GM18505 (cell line): Measurements from ENCODE around the gene C11orf21.

Source experiments
- ATAC-seq: cut with Tn5 transposase; IDR thresholded peaks from one replicate; pipeline ENCODE4 v1.9.1; 2021; ENCODE audit not compliant: unreplicated experiment
- POLR2A ChIP-seq: IDR thresholded peaks from 4 replicates; pipeline ENCODE4 v1.6.1; 2011; ENCODE audit warnings: borderline replicate concordance; ENCODE audit not compliant: insufficient read depth, insufficient read length; ENCODE audit errors: extremely low read depth

C11orf21 gene

DNA sequence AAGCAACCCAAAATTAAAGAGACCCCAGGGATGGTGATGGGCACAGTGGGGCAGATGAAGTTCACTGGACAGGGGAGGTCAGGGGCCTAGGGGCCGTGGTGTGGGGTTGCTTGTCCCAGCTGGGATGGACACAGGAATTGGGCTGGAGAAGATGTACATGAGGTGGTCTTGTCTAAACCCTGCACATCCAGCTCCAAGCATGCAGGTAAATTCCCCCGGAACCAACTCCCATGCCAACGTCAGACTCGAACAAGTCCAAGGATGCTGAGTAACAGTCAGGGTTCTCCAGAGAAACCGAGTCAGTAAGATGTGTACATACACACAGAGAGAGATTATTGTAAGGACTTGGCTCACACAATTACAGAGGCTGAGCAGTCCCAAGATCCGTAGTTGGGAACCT lies 29.0 kb upstream of the C11orf21 start:
- no peak for ATAC-seq

DNA sequence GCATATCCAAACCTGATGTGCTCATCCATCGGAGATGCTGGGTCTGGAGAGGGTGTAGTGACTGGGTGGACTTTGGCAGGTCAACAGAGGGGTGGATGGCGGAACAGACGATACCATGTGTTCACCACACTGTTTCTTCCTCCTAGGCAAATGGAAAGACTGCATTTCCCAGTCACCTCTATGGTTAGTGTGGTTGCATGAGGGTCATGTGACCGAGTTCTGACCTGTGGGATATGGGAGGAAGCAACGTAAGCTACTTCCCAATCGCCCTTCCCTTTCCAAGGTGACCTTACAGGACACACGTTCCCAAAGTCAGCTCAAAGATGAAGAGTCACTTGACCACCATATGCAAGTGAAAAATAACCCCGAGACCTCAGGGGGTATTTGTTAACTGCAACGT lies 27.8 kb upstream of the C11orf21 start:
- no peak for ATAC-seq
- no peak for TF ChIP-seq POLR2A

More for the DNA sequence above, 29.0 kb upstream of the C11orf21 start:
- TF ChIP-seq POLR2A: no peak

DNA sequence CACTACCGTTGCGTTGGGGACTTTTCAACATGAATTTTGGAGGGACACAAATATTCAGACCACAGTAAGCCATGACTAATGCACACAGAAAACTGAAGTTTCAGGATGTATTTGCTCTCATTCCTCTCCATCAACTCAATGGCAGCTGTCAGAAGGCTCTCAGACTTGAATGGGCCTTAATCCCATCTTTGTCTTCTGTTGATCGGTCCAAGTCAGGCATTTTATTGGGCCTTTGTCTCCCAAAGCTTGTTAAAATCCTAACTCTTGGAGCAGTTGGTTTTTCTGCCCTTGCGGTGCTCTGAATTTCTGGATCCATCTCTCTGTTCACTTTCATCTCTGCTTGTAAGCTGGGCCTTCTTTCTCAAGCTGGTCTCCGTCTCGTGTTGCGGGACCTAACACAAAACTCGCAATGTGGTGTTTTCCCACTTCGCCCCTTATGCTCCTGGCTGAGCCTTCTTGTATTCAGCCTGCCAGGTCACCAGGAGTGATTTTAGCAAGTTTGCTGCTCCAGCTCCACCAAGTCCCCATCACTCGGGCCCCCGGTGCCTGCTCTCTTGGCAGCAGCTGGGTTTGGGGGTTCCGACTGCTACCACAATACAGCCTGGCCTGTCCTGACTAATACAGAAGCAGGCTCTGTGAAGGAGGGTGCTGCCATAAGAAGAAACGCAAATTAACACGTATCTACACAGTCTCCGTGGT lies 27.1 kb upstream of the C11orf21 start:
- TF ChIP-seq POLR2A: no peak
- no peak for ATAC-seq

DNA sequence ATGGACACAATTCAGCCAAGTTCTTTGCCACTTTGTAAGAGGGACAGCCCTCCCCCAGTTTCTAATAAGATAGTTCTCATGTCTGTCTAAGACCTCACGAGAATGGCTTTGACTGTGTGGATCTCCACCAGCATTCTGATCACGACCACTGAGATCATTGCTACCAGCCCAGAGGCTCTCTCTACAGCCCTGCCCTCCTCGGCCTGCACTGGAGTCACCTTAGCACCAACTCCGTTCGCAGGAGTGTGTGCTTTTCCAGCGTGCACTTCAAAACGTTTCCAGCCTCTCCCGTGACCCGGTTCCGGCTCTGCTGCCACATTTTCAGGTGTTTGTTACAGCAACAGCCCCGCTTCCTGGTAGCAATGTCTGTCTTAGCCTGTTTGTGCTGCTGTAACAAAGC lies 26.3 kb upstream of the C11orf21 start:
- no peak for ATAC-seq
- no peak for TF ChIP-seq POLR2A

DNA sequence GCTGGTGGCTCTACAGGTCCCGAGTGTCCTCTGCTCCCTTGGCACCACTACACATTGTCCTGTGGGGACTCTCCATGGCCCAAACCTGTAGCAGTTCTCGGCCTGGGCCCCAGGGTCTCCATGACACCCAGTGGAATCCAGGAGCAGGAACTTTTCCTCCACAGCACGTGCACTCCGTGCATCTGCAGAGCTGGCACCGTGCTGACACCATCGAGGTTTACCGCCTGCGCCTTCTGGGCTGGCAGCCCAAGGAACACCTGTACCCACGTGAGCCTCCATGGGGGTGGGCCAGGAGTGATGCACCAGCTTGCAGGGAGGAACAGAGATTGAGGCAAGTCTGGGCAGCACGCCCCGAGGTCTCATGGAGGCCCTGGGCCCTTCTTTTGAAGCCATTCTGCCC lies 25.3 kb upstream of the C11orf21 start:
- TF ChIP-seq POLR2A: no peak
- no peak for ATAC-seq

DNA sequence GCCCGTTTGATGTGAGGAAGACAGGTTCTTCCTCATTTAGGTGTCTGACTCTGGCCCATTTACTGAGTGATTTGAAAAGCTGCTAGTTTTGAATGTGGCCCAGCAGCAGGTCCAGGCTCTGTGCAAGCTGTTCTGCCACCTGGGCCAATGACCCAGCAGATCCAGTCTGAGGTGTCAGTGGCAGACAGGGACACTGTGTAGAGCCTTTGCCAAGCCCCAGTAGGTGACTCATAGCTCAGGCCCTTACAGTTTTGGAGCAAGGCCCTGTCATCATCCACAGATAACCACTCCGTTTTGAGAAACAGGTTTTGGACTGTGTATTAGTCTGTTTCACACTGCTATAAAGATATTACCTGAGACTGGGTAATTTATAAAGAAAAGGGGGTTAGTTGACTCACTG lies 24.0 kb upstream of the C11orf21 start:
- no peak for ATAC-seq
- TF ChIP-seq POLR2A: no peak

DNA sequence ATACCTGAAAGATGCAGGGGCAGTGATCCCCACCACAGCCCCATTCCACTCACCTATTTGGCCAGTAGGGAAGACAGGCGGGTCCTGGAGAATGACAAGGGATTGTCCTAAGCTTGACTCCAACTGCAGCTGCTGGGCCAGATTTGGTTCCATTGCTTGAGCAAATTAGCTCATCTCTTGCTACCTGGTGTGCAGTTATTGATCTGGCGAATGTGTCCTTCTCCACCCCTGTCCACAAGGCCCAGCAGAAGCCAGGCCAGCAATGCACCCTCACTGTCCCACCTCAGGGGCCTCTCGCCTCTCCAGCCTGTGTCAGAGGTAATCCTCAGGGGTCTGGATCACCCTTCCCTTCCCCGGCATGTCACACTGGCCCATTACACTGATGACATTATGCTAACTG lies 23.4 kb upstream of the C11orf21 start:
- TF ChIP-seq POLR2A: no peak
- no peak for ATAC-seq

DNA sequence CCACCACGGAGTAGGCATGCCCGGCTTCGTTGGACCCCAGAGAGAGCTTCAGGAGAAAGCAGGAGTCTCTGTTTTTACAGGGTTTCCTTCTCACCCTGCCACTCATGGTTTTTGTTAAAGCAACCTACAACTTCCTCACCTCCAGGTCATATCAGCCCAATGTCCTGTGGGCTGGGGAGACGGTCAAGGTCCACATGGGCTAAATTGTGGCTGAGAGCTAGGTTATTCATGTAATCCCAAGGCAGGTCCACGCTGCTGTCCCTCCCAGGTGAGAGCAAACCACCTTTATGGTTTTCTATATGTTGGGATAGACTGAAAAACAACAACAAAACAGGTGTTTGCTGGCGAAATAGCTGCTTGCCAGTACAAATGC lies 19.6 kb upstream of the C11orf21 start:
- no peak for TF ChIP-seq POLR2A
- no peak for ATAC-seq

DNA sequence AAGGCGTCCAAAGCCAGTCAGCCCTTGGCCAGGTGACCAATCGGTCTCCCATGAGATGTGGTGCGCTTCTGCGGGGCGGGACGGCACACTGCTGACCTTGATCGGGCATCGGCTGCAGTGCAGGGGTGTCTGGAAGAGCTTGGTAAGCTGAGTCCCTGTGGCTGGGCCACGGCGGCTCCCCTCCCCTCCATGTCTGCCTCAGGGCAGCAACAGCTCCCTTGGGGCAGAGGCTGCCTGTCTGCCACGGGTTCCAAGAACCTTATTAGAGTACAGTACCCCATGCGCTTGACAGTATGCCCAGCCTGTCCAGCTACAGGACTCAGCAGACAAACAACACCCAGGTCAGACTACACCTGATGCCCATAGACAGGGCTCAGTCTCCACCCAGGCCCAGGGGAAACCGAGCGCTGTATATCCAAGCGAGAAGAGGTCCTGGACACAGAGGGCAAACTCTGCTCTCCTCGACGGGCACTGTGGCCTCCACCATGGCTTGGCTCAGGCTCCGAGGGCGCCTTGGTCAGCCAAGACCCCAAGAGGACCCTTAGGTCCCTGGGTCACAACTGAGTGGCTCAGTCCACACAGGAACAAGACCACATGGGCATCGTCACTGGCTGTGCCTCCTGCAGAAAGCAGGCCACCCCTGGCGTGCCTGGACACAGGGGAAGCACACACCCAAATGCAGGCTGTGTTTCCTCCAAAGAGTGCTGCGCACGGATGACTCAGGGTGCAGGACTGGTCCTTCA lies 19.0 kb upstream of the C11orf21 start:
- ATAC-seq: no peak
- no peak for TF ChIP-seq POLR2A

DNA sequence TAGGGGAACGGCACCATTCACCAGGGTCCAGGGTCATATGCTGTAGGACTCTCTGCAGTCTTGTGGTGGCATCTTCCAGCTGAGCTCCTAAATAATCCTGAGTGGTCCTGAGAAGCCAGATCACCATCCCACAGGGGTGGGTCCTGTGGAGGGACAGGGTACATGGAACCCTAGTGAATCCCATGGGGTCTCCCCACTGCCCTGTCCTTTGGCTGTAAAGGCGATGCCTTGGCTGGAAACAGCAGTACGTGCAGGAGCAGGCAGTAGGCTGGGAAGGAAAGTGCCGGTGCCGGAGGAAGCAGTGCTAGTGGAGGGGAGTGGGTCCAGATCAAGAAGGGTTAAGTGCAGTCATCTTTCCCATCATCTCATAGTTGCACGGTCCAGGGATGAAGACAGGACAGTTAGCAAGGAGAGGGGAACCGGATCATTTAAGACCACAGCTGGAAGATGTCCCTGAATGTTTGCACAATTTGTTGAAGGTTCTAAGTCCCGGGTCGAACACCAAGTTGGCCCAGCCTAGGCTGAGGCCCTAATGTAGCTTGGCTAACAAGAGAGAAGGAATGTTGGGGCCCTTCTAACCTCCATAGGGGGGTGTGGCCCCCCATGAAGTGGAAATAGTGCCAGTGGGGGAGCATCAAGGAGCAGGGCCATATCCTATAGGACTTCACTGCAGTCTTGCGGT lies 18.2 kb upstream of the C11orf21 start:
- no peak for ATAC-seq
- no peak for TF ChIP-seq POLR2A

DNA sequence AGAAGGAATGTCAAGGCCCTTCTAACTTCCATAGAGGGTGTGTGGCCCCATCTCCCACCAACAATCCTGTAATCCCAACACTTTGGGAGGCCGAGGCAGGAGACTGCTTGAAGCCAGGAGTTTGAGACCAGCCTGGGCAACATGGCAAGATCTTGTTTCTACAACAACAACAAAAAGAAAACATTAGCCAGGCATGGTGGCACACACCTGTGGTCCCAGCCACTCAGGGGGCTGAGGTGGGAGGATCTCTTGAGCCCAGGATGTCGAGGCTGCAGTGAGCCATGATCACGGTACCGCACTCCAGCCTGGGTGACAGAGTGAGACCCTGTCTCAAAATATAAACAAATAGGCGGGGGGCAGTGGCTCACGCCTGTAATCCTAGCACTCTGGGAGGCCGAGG lies 17.0 kb upstream of the C11orf21 start:
- TF ChIP-seq POLR2A: no peak
- no peak for ATAC-seq

DNA sequence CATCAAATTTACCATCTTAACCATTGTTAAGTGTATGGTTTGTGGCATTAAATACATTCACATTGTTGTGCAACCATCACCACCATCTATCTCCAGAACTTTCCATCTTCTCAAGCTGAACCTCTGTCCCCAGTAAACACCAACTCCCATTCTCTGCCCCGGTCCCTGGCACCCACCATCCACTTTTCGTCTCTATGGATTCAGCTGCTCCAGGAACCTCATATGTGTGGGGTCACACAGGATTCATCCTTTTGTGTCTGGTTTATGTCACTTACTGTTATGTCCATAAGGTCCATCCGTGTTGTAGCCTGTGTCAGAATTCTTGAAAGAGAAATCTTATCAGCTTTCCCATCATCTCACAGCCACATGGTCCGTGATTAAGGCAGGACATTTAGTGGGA lies 16.4 kb upstream of the C11orf21 start:
- ATAC-seq: no peak
- TF ChIP-seq POLR2A: no peak

DNA sequence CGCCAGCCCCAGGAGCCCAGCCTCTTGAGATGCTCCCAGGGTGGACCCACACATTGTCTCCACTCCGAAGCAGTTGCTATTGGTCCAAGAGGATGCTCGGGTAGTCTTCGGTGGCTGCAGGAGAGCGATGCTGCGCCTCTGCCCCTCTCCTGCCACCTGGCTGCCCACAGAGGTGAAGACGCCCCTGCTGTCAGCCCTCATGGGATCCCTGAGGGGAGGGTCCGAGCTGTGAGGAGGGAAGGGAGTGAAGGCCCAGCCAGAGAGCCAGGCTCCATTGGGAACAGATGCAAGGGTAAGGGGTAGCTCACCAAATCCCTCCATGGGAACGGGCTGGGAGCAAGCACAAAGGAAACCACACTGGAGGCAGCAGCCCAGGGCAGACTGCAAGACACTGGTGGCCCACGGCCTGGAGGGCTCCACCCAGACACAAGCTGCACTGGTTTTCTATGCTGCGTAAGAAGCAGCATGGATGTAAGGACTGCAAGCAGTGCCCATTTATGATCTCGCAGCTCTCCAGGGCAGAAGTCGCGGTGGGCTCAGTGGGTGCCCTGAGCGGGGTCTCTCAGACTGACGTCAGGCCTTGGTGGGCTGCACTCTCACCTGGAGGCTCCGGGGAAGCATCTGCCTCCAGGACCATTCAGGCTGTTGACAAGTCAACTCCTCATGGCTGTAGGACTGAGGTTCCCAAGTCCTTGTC lies 15.8 kb upstream of the C11orf21 start:
- ATAC-seq: no peak
- TF ChIP-seq POLR2A: no peak
